A549 (cell line): ENCODE results near the gene C4orf36. TPM values are rescaled to one million over a fixed set of nuclear protein-coding genes. Genes with fewer than 3 reads are reported as not detected.

Experiments used
- ATAC-seq, 2 experiments: fragments of 200-7000 bp in 1 of 2; fragments of >200 bp in 1 of 2; cut with Nextera tagmentation in 1 of 2; cut with Tn5 transposase in 1 of 2; 3 replicates each; pipeline versions ENCODE4 v1.8.0 to v1.9.1; 2018 to 2020; ENCODE audit warnings: mild to moderate bottlenecking in 1 of 2, moderate library complexity in 1 of 2
- CTCF ChIA-PET: fragments of 300-600 bp; sonication (Branson Sonifier 250); formaldehyde crosslinking; extraction: SDS; loops from one replicate; lab custom pipeline; 2021; ENCODE audit warnings: antibody characterized with exemption, inconsistent platforms; lab: Yijun Ruan, JAX
- POLR2A ChIA-PET: fragments of 350-600 bp; formaldehyde crosslinking; extraction: SDS; loops from one replicate; lab custom pipeline; 2021; ENCODE audit warnings: antibody characterized with exemption, inconsistent platforms; lab: Yijun Ruan, JAX
- DNase-seq, 2 experiments: peaks; one replicate each; pipeline versions ENCODE4 v3.0.0 to v3.0.0-alpha.2; 2011 to 2016; ENCODE audit warnings: low read depth in 1 of 2, low spot score in 1 of 2
- FAIRE-seq: peaks from 2 replicates; lab custom pipeline; 2011; peaks lifted over from hg19 to GRCh38; lab: Jason Lieb, UNC
- H3K27ac ChIP-seq, 2 experiments: fragments of >200 bp; sonication (Bioruptor Twin); formaldehyde crosslinking; 3 replicates each; pipeline ENCODE4 v1.5.1; 2016 to 2017
- H3K4me1 ChIP-seq: fragments of >200 bp; sonication (Bioruptor Twin); formaldehyde crosslinking; 3 replicates; pipeline ENCODE4 v1.6.1; 2016
- H3K4me2 ChIP-seq: fragments of >200 bp; sonication (Bioruptor Twin); formaldehyde crosslinking; 3 replicates; pipeline ENCODE4 v1.6.1; 2016
- H3K4me3 ChIP-seq: fragments of >200 bp; sonication (Bioruptor Twin); formaldehyde crosslinking; 3 replicates; pipeline ENCODE4 v1.5.1; 2016
- H3K9me3 ChIP-seq: fragments of >200 bp; sonication (Bioruptor Twin); formaldehyde crosslinking; 3 replicates; pipeline ENCODE4 v1.6.1; 2016
- BCL3 ChIP-seq: fragments of >200 bp; sonication (Bioruptor Twin); formaldehyde crosslinking; IDR thresholded peaks from 3 replicates; pipeline ENCODE4 v1.6.1; 2016
- CBX8 ChIP-seq: fragments of 200-600 bp; sonication (generic); IDR thresholded peaks from 2 replicates; pipeline ENCODE4 v1.6.1; 2016
- CEBPB ChIP-seq, 2 experiments: fragments of >200 bp in 1 of 2; sonication (Bioruptor Twin) in 1 of 2; formaldehyde crosslinking in 1 of 2; IDR thresholded peaks; 2 replicates each; pipeline ENCODE4 v1.6.1; 2012 to 2016
- CHD4 ChIP-seq: fragments of 200-600 bp; sonication (generic); IDR thresholded peaks from 2 replicates; pipeline ENCODE4 v1.6.1; 2016; ENCODE audit warnings: antibody characterized with exemption, mild to moderate bottlenecking, borderline replicate concordance
- CTCF ChIP-seq: fragments of >200 bp; sonication (Bioruptor Twin); formaldehyde crosslinking; IDR thresholded peaks from 3 replicates; pipeline ENCODE4 v1.5.1; 2016
- HEYL ChIP-seq: fragments of 250-450 bp; sonication (Bioruptor Pico); IDR thresholded peaks from 2 replicates; pipeline ENCODE4 v1.8.0; 2021; ENCODE audit warnings: mild to moderate bottlenecking, moderate library complexity
- JUN ChIP-seq, 2 experiments: fragments of >200 bp; sonication (Bioruptor Twin); formaldehyde crosslinking; IDR thresholded peaks; 2 replicates in 1 of 2; 3 replicates in 1 of 2; pipeline ENCODE4 v1.6.1; 2016 to 2017
- KDM1A ChIP-seq: fragments of 200-600 bp; sonication (generic); IDR thresholded peaks from 2 replicates; pipeline ENCODE4 v1.6.1; 2016; ENCODE audit warnings: low read depth, mild to moderate bottlenecking
- KDM5A ChIP-seq: fragments of 200-600 bp; sonication (generic); IDR thresholded peaks from 2 replicates; pipeline ENCODE4 v1.6.1; 2016; ENCODE audit warnings: antibody characterized with exemption, mild to moderate bottlenecking
- MAX ChIP-seq: IDR thresholded peaks from 2 replicates; pipeline ENCODE4 v1.6.1; 2012
- PHF8 ChIP-seq: fragments of 200-600 bp; sonication (generic); IDR thresholded peaks from 2 replicates; pipeline ENCODE4 v1.6.1; 2016; ENCODE audit warnings: low read depth, mild to moderate bottlenecking, antibody characterized with exemption, moderate library complexity, borderline replicate concordance
- POLR2A ChIP-seq: IDR thresholded peaks from 2 replicates; pipeline ENCODE4 v1.6.1; 2012; ENCODE audit warnings: mild to moderate bottlenecking, low read length
- RAD21 ChIP-seq, 2 experiments: fragments of >200 bp in 1 of 2; sonication (Bioruptor Twin) in 1 of 2; formaldehyde crosslinking in 1 of 2; IDR thresholded peaks in 1 of 2; conservative IDR thresholded peaks in 1 of 2; 2 replicates in 1 of 2; 3 replicates in 1 of 2; pipeline ENCODE4 v1.6.1; 2012 to 2018; ENCODE audit warnings: inconsistent platforms in 1 of 2
- REST ChIP-seq: fragments of 200-600 bp; sonication (generic); IDR thresholded peaks from 2 replicates; pipeline ENCODE4 v1.6.1; 2016; ENCODE audit warnings: antibody characterized with exemption, mild to moderate bottlenecking, moderate library complexity
- RNF2 ChIP-seq: fragments of 200-600 bp; sonication (generic); IDR thresholded peaks from 2 replicates; pipeline ENCODE4 v1.6.1; 2016; ENCODE audit warnings: low read depth, mild to moderate bottlenecking, antibody characterized with exemption, moderate library complexity, borderline replicate concordance
- SMC3 ChIP-seq: fragments of >200 bp; sonication (Bioruptor Twin); formaldehyde crosslinking; IDR thresholded peaks from 3 replicates; pipeline ENCODE4 v1.6.1; 2018; ENCODE audit warnings: inconsistent platforms
- ZNF302 ChIP-seq: fragments of 250-450 bp; sonication (Bioruptor Pico); IDR thresholded peaks from 2 replicates; pipeline ENCODE4 v1.9.0; 2021; ENCODE audit warnings: inconsistent platforms, mild to moderate bottlenecking, moderate library complexity
- WGBS: methylation state at CpG from one replicate; pipeline ENCODE4 v1.1.6; 2017; ENCODE audit errors: missing lambda C conversion rate; 5-methylcytosine and 5-hydroxymethylcytosine counted together
- polyA plus RNA-seq, 4 experiments: library from polyadenylated mRNA; depleted of rRNA in 3 of 4; stranded (reverse); fragments of >200 nt; fragmentation: RNase III in 1 of 4; extraction: RNeasy Plus Mini Kit Qiagen cat#74134 plus additional on column Dnase treatment in 1 of 4; gene quantifications; 2 replicates in 3 of 4; 3 replicates in 1 of 4; pipeline ENCODE4 v1.2.3, GENCODE V29; 2011 to 2017

The C4orf36 gene
- polyA plus RNA-seq, 2 of the 4 experiments (the other 2 are of a cell fraction): 1.5 to 1.9 TPM

- peak overlapping the region; percentile 78 for H3K4me3 ChIP-seq
- no peaks in the 10 kb centered on the region for H3K9me3 ChIP-seq
- ChIA-PET CTCF (interaction anchor here (0.6 to 2.9 kb wide), 5 partner anchors 12 to 300 kb away, joined by 3 to 15 read pairs (median 12); no protein-coding TSS in a partner anchor), POLR2A (interaction anchor here (0.8 to 3.7 kb wide), 9 partner anchors 8 to 158 kb away, joined by 3 to 62 read pairs (median 7); no protein-coding TSS in a partner anchor)
- H3K4me1 ChIP-seq: peaks cover 44% of the 10 kb centered on the region
- ATAC-seq: no peak; a peak in 2 of 6 replicates
- WGBS: 2% methylated on average over 9 of the region's 16 CpGs
- TF ChIP-seq ZNF302 (CRISPR knock-in tag): no peak
- no peak for TF ChIP-seq CBX8
- no peak for TF ChIP-seq RAD21 (conservative IDR thresholded peaks at IDR 0.05 in 1 of 2, IDR thresholded peaks at IDR 0.05 in 1 of 2)
- TF ChIP-seq CTCF: no peak
- no peak for TF ChIP-seq REST
- TF ChIP-seq KDM1A: 0 out of 2 replicates have a peak, but pooled peaks have one; percentile 17
- no peak; a peak in 1 of 5 replicates for TF ChIP-seq JUN (IDR thresholded peaks at IDR 0.05)
- peak; percentile 50 to 77; a peak in 3 of 4 replicates for TF ChIP-seq CEBPB (IDR thresholded peaks at IDR 0.05)
- no peak for TF ChIP-seq KDM5A
- no peak for DNase-seq
- H3K4me2 ChIP-seq: peak overlapping the region; percentile 89
- FAIRE-seq: no peak
- peak overlapping the region; percentile 89 to 98 for H3K27ac ChIP-seq
Observed at GRCh38 chr4:86935566-86935852, 43.3 kb upstream of the C4orf36 start.

GRCh38 chr4:86934771-86935565 is 42.7 kb upstream of the C4orf36 start, which contains the start of gene AFF1:
Gene AFF1 (plus strand): TSS chr4:86935011. CDS start chr4:86948534, 13,523 bp downstream.
- FAIRE-seq (no peak), ATAC-seq (peak; percentile 77 to 83), DNase-seq (peak; percentile 75 to 93)
- peaks cover 40% of the 10 kb centered on the region for H3K4me1 ChIP-seq
- H3K27ac ChIP-seq: peak within 1 kb of the TSS; percentile 89 to 98
- H3K4me3 ChIP-seq: peak within 1 kb of the TSS; percentile 78
- 0% methylated on average over 1 of the region's 97 CpGs for WGBS
- peak within 1 kb of the TSS; percentile 94 for H3K4me2 ChIP-seq
- CTCF ChIA-PET: interaction anchor here (0.6 to 2.9 kb wide), 7 partner anchors 12 to 160 kb away, joined by 3 to 15 read pairs (median 6); no protein-coding TSS in a partner anchor
- H3K9me3 ChIP-seq: no peaks in the 10 kb centered on the region
- peak; percentile 18; the same call in 1 of the 3 replicates for TF ChIP-seq CTCF
- peak; percentile 23; the same call in 1 of the 3 replicates for TF ChIP-seq SMC3
- TF ChIP-seq JUN (IDR thresholded peaks at IDR 0.05): peak; percentile 37 to 58; a peak in 4 of 5 replicates
- TF ChIP-seq POLR2A: peak; percentile 78
- TF ChIP-seq CHD4: no peak
- peak in 1 of 2 experiments; percentile 30; a peak in 1 of 5 replicates for TF ChIP-seq RAD21 (conservative IDR thresholded peaks at IDR 0.05 in 1 of 2, IDR thresholded peaks at IDR 0.05 in 1 of 2)
- no peak for TF ChIP-seq RNF2
- peak; percentile 36; the same call in 1 of the 2 replicates for TF ChIP-seq MAX
- TF ChIP-seq BCL3: peak; percentile 40; the same call in 1 of the 3 replicates
- no peak for TF ChIP-seq HEYL
- TF ChIP-seq PHF8: peak; percentile 35; the same call in 1 of the 2 replicates
- POLR2A ChIA-PET: interaction anchor here (0.7 to 3.7 kb wide), 12 partner anchors 7 to 309 kb away, joined by 3 to 62 read pairs (median 7); no protein-coding TSS in a partner anchor
